Gastrocnemius medialis (tissue), 4 donors: ENCODE data around the gene GPRC5D. TPM values are rescaled to one million over a fixed set of nuclear protein-coding genes. Genes with fewer than 3 reads are reported as not detected.

Experiments
- ATAC-seq, 2 donors: fragments of 150-250 bp; one replicate each; pipeline ENCODE4 v1.9.1; 2016
- DNase-seq, 2 donors: peaks; one replicate each; pipeline ENCODE4 v3.0.0-alpha.2; 2019
- H3K27ac ChIP-seq, 4 donors: fragments of 200-600 bp; sonication (generic); 1 replicate in 1 of 4; 2 replicates in 3 of 4; pipeline ENCODE4 v1.5.1; 2016 to 2018; ENCODE audit warnings: mild to moderate bottlenecking in 2 of 4, moderate library complexity in 1 of 4
- H3K27me3 ChIP-seq, 3 donors: fragments of 200-600 bp; sonication (generic) in 2 of 3; 1 replicate in 1 of 3; 2 replicates in 2 of 3; pipeline versions ENCODE4 v1.5.1 to v1.6.0; 2016 to 2019; ENCODE audit warnings: mild to moderate bottlenecking in 1 of 3, moderate library complexity in 1 of 3
- H3K36me3 ChIP-seq, 2 donors: fragments of 200-600 bp; sonication (generic) in 1 of 2; one replicate each; pipeline ENCODE4 v1.5.1; 2017 to 2018
- H3K4me1 ChIP-seq, 2 donors: fragments of 200-600 bp; sonication (generic) in 1 of 2; one replicate each; pipeline ENCODE4 v1.5.1; 2016 to 2017; ENCODE audit warnings: mild to moderate bottlenecking in 2 of 2
- H3K4me3 ChIP-seq, 4 donors: fragments of 200-600 bp; sonication (generic) in 3 of 4; 1 replicate in 1 of 4; 2 replicates in 3 of 4; pipeline ENCODE4 v1.5.1; 2016 to 2019; ENCODE audit warnings: mild to moderate bottlenecking in 2 of 4
- H3K9me3 ChIP-seq, 3 donors: fragments of 200-600 bp; sonication (generic) in 2 of 3; 1 replicate in 1 of 3; 2 replicates in 2 of 3; pipeline ENCODE4 v1.5.1; 2016 to 2019
- POLR2A ChIP-seq, 2 donors: fragments of 450-650 bp; IDR thresholded peaks; one replicate each; pipeline ENCODE4 v1.6.1; 2017; ENCODE audit warnings: antibody characterized with exemption in 2 of 2, mild to moderate bottlenecking in 2 of 2, moderate library complexity in 2 of 2
- in situ Hi-C, 4 donors: fragments of 200-750 bp; cut with MboI; loops; one replicate each; pipeline versions ENCODE4 v1.15.0 to v1.8.0; 2017; ENCODE audit warnings: low sequenced_read_pairs in 4 of 4
- intact Hi-C: fragments of 100-400 bp; cut with DNase I; formaldehyde crosslinking; loops from one replicate; pipeline ENCODE4 v1.15.1; 2023; ENCODE audit warnings: low total_unique reads
- total RNA-seq, 4 donors: library from RNA; depleted of rRNA; stranded (reverse); fragments of >200 nt; gene quantifications; one replicate each; pipeline versions ENCODE4 v1.1.0 to v1.2.3, GENCODE V29; 2016
- TF ChIP-seq, protein P1 (sequence below), 5 experiments: fragments of 450-650 bp in 3 of 5; fragments of 200-600 bp in 2 of 5; sonication (generic) in 2 of 5; IDR thresholded peaks in 4 of 5; conservative IDR thresholded peaks in 1 of 5; 1 replicate in 4 of 5; 2 replicates in 1 of 5; pipeline ENCODE4 v1.5.1; 2016 to 2019; ENCODE audit warnings: antibody characterized with exemption in 5 of 5, mild to moderate bottlenecking in 3 of 5, moderate library complexity in 3 of 5

Gene GPRC5D
- total RNA-seq, 4 donors from 2014 or later: not detected

DNA sequence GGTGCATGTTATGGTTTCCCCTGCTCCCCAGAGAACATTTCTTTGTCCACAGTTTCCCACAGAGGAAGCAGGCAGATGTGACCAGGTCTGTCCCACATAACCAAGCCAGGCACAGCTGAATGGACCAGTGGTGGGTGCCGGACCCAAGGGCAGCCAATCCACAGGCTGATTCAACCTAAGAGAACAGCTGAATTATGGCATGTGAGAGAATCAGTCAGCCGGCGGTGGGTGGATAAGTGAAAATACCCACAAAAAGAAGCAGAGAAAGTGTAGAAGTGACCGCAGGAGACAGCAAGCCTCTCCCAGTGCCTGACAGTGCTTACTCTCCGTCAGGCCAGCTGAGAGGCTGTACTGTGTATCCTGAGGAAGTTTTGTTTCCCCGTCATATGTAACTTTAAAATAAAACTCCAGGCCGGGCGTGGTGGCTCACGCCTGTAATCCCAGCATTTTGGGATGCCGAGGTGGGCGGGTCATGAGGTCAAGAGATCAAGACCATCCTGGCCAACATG, 14.9 kb downstream of the GPRC5D start:
- Histone ChIP-seq H3K27ac (no peak overlapping the region), H3K9me3 (no peaks in the 10 kb centered on the region), H3K4me3 (no peak overlapping the region), H3K36me3 (no peaks in the 10 kb centered on the region), H3K4me1 (no peaks in the 10 kb centered on the region), H3K27me3 (no peaks in the 10 kb centered on the region)
- DNase-seq (no peak), ATAC-seq (no peak)
- intact Hi-C loops (no loop called here), in situ Hi-C loops (no loop called here)
- no peak for TF ChIP-seq POLR2A (IDR thresholded peaks at IDR 0.05)
- TF ChIP-seq, protein P1, sequence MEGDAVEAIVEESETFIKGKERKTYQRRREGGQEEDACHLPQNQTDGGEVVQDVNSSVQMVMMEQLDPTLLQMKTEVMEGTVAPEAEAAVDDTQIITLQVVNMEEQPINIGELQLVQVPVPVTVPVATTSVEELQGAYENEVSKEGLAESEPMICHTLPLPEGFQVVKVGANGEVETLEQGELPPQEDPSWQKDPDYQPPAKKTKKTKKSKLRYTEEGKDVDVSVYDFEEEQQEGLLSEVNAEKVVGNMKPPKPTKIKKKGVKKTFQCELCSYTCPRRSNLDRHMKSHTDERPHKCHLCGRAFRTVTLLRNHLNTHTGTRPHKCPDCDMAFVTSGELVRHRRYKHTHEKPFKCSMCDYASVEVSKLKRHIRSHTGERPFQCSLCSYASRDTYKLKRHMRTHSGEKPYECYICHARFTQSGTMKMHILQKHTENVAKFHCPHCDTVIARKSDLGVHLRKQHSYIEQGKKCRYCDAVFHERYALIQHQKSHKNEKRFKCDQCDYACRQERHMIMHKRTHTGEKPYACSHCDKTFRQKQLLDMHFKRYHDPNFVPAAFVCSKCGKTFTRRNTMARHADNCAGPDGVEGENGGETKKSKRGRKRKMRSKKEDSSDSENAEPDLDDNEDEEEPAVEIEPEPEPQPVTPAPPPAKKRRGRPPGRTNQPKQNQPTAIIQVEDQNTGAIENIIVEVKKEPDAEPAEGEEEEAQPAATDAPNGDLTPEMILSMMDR (IDR thresholded peaks at IDR 0.05 in 4 of 5, conservative IDR thresholded peaks at IDR 0.05 in 1 of 5): no peak

DNA sequence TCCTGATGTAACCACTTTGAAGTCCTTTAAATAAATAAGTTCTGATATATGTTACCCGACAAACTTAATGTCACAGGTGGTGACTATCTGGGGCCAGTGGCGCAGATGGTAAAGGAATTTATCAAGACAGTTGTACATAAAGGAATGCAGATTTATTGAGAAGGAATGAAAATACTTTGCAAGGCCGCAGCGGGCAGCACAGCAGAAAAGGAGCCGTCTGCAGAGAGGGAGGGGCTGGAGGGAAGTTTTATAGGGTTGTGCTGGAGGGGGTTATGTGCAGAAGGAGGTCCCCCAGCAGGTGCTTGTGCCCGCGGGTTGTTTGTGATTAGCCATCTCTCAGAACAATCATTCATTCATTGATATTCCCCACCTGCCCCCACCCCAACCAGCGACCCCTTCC, 17.4 kb downstream of the GPRC5D start:
- no peak overlapping the region for H3K27ac ChIP-seq
- in situ Hi-C loops (no loop called here), intact Hi-C loops (no loop called here)
- no peak overlapping the region for H3K4me3 ChIP-seq
- no peaks in the 10 kb centered on the region for H3K4me1 ChIP-seq
- no peak for TF ChIP-seq POLR2A (IDR thresholded peaks at IDR 0.05)
- TF ChIP-seq, protein P1 (IDR thresholded peaks at IDR 0.05 in 4 of 5, conservative IDR thresholded peaks at IDR 0.05 in 1 of 5): no peak
- no peaks in the 10 kb centered on the region for H3K9me3 ChIP-seq
- no peak for DNase-seq
- no peak for ATAC-seq
- H3K36me3 ChIP-seq: no peaks in the 10 kb centered on the region
- no peaks in the 10 kb centered on the region for H3K27me3 ChIP-seq

DNA sequence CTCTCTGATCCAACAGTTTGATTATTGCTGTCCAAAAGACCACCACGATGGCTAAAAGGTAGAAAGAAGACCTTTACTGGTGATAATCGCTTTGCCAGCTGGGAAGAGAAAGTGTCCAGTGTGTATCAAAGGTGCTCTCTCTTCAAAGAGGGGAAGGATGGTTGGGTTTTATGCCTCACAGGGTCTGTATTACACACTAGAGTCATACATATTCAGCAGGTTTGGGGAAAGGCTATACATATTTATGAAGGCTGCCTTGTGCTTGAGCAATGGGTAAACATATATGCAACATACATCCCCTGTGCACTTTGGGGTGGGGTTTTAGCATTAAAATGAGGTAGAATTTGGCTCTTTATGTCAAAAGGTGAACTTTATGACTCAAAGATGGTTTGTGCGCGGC, 18.2 kb downstream of the GPRC5D start:
- H3K27ac ChIP-seq: no peak overlapping the region
- H3K9me3 ChIP-seq: no peaks in the 10 kb centered on the region
- TF ChIP-seq, protein P1 (IDR thresholded peaks at IDR 0.05 in 4 of 5, conservative IDR thresholded peaks at IDR 0.05 in 1 of 5): no peak
- TF ChIP-seq POLR2A (IDR thresholded peaks at IDR 0.05): no peak
- no peaks in the 10 kb centered on the region for H3K27me3 ChIP-seq
- intact Hi-C loops (no loop called here), in situ Hi-C loops (no loop called here)
- no peaks in the 10 kb centered on the region for H3K4me1 ChIP-seq
- ATAC-seq (no peak), DNase-seq (no peak)
- no peak overlapping the region for H3K4me3 ChIP-seq
- H3K36me3 ChIP-seq: no peaks in the 10 kb centered on the region

DNA sequence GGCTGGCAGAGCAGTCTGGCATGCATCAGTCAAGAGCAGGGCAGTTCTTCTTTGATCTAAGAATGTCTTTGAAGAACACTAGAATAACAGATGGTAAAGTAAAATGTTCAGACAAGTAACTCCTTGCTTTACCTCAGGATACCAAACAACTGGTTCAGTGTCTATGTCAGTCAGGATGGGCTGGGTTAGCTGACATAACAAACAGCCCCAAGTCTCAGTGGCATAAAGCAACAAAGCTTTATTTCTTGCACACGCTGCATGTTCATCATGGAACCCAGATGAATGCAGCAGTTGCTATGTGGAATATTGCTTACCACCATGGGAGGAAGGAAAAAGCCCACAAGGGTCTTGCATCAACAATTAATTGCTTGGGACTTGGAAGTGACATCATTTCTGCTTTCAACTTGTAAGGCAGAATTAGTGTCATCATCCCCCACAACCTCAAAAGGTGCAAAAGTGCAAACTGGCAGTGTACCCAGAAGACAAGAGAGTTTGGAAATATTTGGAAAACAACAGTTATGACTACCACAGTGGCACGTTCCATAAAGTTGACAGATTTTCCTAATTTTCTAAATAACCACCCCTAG, 21.2 kb downstream of the GPRC5D start:
- H3K27me3 ChIP-seq: no peaks in the 10 kb centered on the region
- in situ Hi-C loops: no loop called here
- DNase-seq: no peak
- intact Hi-C loops: no loop called here
- H3K4me3 ChIP-seq: no peak overlapping the region
- no peak overlapping the region for H3K27ac ChIP-seq
- TF ChIP-seq, protein P1 (IDR thresholded peaks at IDR 0.05 in 4 of 5, conservative IDR thresholded peaks at IDR 0.05 in 1 of 5): no peak
- TF ChIP-seq POLR2A (IDR thresholded peaks at IDR 0.05): no peak
- H3K36me3 ChIP-seq: no peaks in the 10 kb centered on the region
- no peaks in the 10 kb centered on the region for H3K9me3 ChIP-seq
- H3K4me1 ChIP-seq: no peaks in the 10 kb centered on the region
- no peak for ATAC-seq

DNA sequence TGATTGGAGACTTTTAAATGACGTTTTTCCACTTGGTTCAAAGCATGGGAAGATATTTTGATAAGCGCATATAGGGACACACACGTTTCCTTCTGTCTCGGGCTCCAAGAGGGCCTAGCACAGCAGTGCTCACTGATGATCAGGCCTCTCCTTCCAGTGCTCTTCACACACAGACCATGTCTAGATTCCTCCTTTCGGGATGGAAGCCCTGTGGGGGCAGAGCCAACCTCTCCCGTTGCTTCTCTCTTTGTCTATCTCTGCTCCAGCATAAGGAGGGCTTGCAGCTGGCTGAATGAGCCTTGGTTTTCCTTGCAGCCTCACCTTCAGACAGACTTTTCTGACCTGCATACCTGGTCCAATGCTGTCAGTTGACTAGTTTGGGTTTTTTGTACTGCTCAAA, 22.3 kb downstream of the GPRC5D start:
- in situ Hi-C loops (no loop called here), intact Hi-C loops (no loop called here)
- Histone ChIP-seq H3K27ac (no peak overlapping the region), H3K4me1 (no peaks in the 10 kb centered on the region), H3K9me3 (no peaks in the 10 kb centered on the region), H3K36me3 (no peaks in the 10 kb centered on the region), H3K4me3 (no peak overlapping the region), H3K27me3 (no peaks in the 10 kb centered on the region)
- no peak for DNase-seq
- TF ChIP-seq, protein P1 (IDR thresholded peaks at IDR 0.05 in 4 of 5, conservative IDR thresholded peaks at IDR 0.05 in 1 of 5): no peak
- no peak for TF ChIP-seq POLR2A (IDR thresholded peaks at IDR 0.05)
- no peak for ATAC-seq
